NCI-H446 treated with DMSO at 0.1 percent for 48 hours (cell line): ENCODE measurements around the gene NRG2.

Source experiments
- DNase-seq: peaks from one replicate; lab custom pipeline; 2025; lab: John Stamatoyannopoulos, UW

The NRG2 gene

GRCh38 chr5:139967353-139967752 lies 75.7 kb downstream of the NRG2 start:
- no peak for DNase-seq

- DNase-seq = no peak
Measured at GRCh38 chr5:139966856-139967255, 76.2 kb downstream of the NRG2 start.

DNA sequence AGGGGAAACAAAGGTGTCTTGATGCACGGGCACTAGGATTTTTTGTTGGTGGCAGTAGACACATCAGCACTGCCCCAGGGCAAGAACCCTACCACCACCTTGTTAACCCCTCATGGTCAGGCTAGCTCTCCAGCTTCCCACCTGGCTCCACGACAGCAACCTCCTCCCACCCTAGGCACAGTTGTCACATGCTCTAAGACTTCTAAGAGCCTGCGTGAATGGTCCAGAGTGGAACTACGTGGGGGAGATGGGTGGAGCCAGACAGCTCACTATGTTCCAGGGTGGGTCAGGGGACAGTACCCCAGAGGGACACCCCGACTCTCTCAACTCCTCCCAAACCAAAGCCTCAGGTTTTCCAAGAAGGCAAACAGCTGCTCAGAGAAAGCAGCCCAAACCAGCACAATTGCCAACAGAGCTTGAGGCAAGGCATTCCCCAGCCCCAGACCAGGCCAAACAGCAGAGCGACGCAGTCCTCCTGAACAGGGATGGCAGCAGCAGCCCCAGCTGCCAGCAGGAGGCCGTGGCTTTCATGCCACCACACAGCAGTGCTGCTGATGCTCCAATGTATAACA lies 78.0 kb downstream of the NRG2 start:
- DNase-seq = no peak

GRCh38 chr5:139964266-139964993 lies 78.7 kb downstream of the NRG2 start:
- DNase-seq = no peak

GRCh38 chr5:139962445-139962844 lies 80.7 kb downstream of the NRG2 start:
- no peak for DNase-seq

DNA sequence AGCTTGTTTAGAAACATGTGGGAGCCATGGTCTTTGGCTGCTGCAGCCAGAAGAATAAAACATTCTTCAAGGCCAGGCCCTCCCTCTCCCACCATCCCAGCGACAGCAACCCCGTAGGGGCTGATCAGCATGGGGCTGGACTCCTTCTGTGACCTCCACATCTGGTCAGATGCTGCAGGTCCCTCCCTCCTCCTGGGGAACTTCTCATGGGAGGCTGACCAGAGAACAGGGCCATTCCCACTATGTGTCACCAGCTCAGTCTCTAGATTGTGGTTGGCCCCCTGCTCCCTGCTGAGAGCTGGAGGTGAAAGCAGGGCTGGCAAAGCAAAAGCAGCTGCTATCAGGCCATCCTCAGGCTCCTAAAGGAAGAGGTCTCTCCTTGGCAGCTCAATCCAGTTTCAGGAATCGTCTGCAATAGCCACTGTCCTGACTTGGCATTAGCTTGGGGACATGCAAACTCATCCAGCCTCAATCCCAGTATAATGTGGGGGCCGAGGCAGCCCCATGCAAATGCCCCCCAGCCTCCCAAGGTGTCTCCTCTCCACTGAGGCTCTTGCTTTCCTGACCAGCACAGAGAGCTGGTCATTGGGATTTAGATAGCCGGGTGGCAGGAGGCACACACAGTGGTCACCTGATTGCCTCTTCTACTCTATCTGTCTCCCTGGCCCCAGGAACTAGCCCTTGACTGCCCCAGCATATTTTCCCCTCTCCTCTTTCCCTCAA lies 81.5 kb downstream of the NRG2 start:
- DNase-seq = no peak

DNA sequence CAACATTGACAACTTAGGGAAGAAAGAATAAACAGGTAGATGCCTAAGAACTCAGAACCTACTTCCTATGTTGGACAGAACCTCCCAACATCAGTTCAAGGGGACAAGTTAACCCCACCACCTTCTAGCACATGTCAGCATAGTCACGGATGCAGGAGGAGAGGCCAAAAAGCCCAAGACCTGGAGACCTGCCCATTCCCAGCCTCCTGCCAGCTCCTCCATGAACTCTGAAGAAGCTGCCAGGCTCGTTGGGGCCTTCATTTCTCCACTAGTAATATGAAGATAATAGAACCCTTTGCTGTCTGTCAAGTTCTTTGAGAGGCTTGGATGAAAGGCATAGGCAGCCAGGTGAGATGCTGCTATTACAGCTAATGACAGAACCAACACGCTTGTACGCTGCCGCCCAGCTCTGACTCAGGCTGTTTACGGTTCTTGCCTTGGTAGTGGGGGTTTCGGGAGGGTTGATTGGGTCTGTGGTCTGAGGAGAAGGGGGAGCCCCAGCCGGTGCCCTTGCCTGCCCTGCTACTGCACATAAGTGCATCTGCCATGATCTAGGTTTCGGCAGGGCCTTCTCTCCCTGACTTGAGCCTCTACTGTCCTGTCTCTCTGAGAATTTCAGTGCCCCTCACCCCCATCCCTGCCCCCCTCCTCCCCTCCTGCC lies 82.2 kb downstream of the NRG2 start:
- DNase-seq = no peak

DNA sequence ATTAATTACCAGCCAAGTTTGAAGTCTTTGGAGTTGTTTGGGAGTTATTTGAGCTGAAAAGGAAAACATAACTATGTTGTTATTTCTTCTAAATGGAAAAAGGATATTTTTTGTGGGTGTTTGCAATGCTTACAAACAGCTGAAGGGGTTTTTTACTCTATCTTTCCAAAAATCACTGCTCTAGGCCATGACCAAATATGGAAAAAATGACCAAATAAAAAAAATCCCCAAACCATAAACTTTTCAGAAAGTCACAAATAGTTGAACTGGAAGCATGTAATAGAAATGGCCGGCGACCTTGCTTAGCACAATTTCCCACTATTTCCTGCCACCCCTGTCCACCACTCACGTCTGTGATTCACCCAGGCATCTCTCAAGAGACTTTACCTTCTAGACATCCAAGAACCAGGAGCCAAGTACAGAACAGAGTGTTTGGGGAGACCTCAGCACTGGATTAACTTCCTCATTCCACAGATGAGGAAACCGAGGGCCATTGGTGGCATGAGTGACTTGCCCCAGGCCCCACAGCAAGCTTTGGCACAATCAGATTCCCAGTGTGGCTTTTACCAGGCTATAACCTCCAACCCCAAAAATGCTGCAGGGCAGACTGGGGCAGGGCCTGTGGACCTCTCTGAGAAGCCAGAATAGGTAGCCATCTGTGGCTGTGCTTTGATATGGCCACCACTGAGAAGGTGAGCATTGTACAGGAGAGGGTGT lies 84.5 kb downstream of the NRG2 start:
- DNase-seq = no peak

- DNase-seq = no peak
Measured at GRCh38 chr5:139956342-139956741, 86.8 kb downstream of the NRG2 start.

- no peak for DNase-seq
Measured at GRCh38 chr5:139955616-139956273, 87.4 kb downstream of the NRG2 start.

GRCh38 chr5:139955053-139955605 lies 88.0 kb downstream of the NRG2 start:
- DNase-seq = no peak

DNA sequence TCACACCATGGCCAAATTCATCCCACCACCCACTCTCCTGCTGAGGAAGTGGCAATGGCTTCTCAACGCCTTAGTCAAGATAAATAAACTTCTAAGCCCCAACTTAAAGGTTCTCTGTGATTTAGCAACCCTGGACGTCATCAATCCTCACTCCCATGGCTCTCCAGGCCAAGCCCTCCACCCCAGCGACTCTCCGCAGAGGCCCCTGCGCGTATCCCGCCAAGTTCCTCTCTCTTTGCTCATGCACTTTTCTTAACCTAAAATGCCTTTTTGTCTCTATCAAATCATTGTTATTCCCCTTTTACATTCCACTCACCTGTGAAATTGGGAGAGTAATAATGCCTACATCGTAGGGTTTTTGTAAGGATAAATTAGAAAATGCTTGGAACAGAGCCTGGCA lies 88.6 kb downstream of the NRG2 start:
- DNase-seq = no peak

DNA sequence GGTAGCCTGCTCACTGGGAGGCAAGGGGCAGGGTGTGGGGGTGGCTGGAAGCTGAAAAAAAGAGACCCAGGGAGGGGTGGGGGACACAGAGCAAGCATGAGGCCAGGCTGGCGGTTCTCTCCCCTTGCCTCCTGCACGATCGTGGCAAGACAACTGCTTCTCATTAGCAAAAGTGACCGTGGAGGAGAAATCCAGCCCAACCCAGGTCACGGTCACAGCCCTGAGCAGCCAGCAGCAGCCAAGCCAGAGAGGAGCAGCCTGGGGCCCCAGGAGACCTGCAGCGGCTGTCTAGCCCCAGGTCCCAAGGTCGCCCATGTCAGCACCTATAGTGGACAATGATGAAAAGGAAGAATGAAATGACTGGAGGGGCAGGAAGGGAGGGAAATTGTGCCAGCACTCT lies 89.1 kb downstream of the NRG2 start:
- DNase-seq = no peak

DNA sequence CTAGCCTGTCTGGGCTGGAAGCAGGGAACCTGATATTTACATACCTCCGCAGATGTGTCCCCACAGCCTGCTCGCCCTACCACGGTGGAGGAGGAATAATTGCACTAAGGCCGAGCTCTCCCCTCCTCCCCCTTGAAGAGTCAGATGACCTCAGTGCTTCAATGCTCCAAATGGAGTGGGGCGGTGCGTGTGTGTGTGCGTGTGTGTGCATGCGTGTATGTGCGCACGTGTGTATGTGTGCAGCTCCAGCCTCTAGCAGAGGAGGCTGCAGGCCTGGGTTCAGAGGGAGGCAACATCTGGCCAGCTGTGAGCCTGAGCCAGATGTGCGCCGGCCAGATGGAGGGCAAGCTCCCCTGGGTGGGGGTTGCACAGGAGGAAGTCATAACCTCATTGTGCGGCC lies 90.5 kb downstream of the NRG2 start:
- no peak for DNase-seq

- no peak for DNase-seq
Measured at GRCh38 chr5:139951983-139952382, 91.1 kb downstream of the NRG2 start.

GRCh38 chr5:139951296-139951924 lies 91.7 kb downstream of the NRG2 start:
- no peak for DNase-seq

GRCh38 chr5:139950436-139950835 lies 92.7 kb downstream of the NRG2 start:
- DNase-seq = no peak

DNA sequence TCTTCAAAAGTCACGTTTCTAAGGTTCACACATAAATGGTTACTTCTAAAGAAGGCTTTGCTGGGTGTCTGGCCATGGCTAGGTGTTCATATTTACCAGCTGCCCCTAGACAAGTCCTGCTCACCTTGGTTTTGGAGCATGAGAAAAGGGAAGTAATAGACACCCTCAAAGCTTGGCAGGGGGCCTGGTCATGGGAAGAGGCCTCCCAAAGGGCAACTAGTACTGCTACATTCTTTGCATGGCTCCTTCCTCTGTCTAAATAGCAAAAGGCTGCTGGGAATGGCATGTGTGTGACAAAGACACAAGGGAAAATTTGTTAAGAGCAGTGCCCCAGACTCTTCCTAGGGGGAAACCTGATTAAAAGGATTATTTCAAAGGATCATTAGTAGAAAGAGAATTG lies 93.4 kb downstream of the NRG2 start:
- DNase-seq = no peak

DNA sequence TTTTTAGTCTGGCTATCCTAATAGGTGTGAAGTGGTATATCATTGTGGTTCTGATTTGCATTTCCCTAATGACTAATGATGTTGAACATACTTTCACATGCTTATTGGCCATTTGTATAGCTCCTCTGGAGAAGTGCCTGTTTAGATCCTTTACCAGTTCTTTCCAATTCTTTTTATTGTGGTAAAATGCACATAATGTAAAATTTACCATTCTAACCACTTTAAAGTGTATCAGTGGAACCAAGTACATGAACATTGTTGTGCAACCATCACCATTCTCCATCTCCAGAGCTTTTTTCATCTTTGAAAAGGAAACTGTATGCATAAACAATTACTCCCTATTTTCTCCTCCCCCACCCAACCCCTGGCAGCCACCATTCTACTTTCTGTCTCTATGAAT lies 95.4 kb downstream of the NRG2 start:
- no peak for DNase-seq

- DNase-seq = no peak
Measured at GRCh38 chr5:139946440-139946839, 96.7 kb downstream of the NRG2 start.

DNA sequence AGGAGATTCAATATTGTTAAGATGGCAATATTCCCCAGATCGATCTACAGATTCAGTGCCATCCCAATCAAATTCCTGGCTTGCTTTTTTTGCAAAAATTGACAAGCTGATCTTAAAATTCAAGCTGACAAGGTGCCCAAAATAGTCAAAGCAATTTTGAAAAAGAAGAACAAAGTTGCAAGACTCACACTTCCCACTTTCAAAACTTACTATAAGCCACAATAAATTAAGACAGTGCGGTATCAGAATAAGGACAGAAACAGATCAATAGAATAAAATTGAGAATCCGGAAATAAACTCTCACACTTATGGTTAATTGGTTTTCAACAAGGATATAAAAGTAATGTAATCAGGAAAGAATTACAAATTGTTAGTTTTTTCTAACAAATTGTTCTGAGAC lies 97.1 kb downstream of the NRG2 start:
- no peak for DNase-seq
